ENCODE measurements around the gene PTPRM. TPM values are rescaled to one million over a fixed set of nuclear protein-coding genes. Genes with fewer than 3 reads are reported as not detected.

PTPRM gene
- total RNA-seq, 1 donor from 2014 or later: 256 TPM

- no peak for DNase-seq (ENCODE audit: extremely low read depth, low read depth, low spot score)
These were observed 220.2 kb downstream of the PTPRM start for GRCh38 chr18:7787339-7787738.

DNA sequence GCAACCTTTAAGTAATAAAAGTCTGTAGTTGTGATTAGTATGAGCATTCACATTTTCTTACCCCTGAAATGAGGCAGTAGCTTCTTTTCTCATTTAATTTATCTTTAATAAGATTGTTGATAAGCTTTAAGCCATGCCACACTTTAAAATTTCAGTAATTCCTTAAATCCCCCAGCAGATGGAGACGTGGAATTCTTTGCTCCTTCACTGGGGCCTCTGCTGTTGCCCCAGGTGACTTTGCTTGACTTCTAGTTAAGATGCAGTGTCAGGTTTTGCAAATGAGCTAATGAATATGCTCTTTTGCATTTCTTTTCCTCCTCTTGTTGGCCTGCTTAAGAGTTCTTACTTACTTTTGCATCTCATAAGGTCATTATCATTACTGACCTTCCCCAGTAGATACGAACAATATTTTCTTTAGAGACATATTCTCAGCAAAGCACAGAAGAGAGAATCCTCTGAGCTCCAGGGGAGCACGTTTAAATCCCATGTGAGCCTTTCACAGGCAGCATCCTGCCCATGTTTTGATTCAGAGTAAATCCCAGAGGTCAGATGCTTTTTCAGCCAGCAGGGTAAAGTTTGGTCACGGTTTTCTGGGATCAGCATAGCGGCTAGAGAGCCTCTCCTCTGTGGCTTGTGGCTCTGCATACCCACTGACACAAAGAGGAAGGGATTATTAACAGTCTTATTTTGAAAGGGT is 222.9 kb downstream of the PTPRM start:
- DNase-seq (ENCODE audit: extremely low read depth, low read depth, low spot score): peak; percentile 25

GRCh38 chr18:7793100-7793499 is 226.0 kb downstream of the PTPRM start:
- DNase-seq (ENCODE audit: extremely low read depth, low read depth, low spot score): no peak

GRCh38 chr18:7803956-7804469 is 236.9 kb downstream of the PTPRM start:
- DNase-seq (ENCODE audit: extremely low read depth, low read depth, low spot score): no peak

- DNase-seq (ENCODE audit: extremely low read depth, low read depth, low spot score): no peak
These were observed 238.0 kb downstream of the PTPRM start for GRCh38 chr18:7805096-7805495.

GRCh38 chr18:7805880-7806279 is 238.8 kb downstream of the PTPRM start:
- no peak for DNase-seq (ENCODE audit: extremely low read depth, low read depth, low spot score)

GRCh38 chr18:7807936-7808453 is 240.9 kb downstream of the PTPRM start:
- no peak for DNase-seq (ENCODE audit: extremely low read depth, low read depth, low spot score)

GRCh38 chr18:7808992-7809391 is 241.9 kb downstream of the PTPRM start:
- DNase-seq (ENCODE audit: extremely low read depth, low read depth, low spot score): no peak

DNA sequence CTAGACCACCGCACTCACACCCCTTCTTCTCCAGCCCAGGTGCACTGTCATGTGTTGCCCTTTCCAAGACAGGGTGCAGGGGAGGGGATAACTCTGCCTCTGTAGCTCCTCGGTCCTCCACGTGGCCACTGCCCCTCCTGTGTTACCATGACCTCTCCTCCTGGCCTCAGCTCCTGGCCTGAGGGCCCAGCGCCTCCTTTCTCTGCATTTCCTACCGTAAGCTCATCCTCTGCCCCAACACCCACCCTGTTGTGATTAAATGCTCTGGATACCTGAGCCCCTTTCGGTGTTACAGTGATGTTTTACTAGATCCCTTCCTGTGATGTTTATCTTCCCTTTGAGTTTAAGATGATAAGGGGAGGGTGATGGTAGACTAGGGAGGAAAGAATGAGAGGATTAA is 242.3 kb downstream of the PTPRM start:
- DNase-seq (ENCODE audit: extremely low read depth, low read depth, low spot score): no peak

DNA sequence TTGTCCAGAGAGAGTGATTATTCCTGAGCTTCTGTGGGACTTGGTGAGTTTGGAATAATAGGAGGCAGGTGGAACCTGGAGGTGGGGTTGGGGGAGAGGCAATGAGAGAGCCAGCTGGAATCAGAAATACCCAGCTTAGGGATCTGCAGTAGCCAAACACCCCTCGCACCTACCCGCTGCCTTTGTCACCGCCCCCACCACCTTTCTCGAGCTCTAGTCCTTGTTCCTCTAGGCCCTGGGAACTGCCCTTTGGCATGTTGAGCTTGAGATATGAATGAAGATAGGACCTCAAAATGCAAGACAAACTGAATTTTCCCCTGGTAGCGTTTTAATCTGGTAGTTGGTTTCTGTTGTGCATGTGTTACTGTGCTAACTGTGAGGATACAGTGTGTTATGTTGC is 242.9 kb downstream of the PTPRM start:
- no peak for DNase-seq (ENCODE audit: extremely low read depth, low read depth, low spot score)

GRCh38 chr18:7812431-7813063 is 245.4 kb downstream of the PTPRM start:
- no peak for DNase-seq (ENCODE audit: extremely low read depth, low read depth, low spot score)

GRCh38 chr18:7813131-7813530 is 246.0 kb downstream of the PTPRM start:
- DNase-seq (ENCODE audit: extremely low read depth, low read depth, low spot score): no peak

DNA sequence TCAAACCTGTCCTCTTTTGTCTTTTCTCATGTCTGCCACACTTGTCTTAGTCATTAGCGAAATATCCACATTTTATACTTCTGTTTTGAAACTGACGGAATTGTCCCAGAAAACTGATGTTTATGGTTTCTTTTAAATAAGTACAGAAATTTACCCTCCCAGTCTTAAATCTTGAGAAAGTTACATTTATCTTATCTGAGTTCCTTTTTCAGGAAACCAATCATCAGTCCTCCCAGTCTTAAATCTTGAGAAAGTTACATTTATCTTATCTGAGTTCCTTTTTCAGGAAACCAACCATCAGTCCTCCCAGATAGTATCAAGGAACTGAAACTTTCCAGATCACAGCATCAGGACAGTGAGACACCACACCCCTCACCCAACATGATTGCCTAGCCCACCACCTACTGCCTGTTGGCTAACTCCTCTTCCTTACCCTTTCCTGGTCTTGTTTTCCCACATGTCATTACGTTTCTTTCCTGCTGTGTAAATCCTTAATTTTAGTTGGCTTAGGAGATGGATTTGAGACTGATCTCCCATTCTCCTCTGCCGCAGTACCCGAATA is 247.7 kb downstream of the PTPRM start:
- no peak for DNase-seq (ENCODE audit: extremely low read depth, low read depth, low spot score)

GRCh38 chr18:7815787-7816186 is 248.7 kb downstream of the PTPRM start:
- DNase-seq (ENCODE audit: extremely low read depth, low read depth, low spot score): no peak

DNA sequence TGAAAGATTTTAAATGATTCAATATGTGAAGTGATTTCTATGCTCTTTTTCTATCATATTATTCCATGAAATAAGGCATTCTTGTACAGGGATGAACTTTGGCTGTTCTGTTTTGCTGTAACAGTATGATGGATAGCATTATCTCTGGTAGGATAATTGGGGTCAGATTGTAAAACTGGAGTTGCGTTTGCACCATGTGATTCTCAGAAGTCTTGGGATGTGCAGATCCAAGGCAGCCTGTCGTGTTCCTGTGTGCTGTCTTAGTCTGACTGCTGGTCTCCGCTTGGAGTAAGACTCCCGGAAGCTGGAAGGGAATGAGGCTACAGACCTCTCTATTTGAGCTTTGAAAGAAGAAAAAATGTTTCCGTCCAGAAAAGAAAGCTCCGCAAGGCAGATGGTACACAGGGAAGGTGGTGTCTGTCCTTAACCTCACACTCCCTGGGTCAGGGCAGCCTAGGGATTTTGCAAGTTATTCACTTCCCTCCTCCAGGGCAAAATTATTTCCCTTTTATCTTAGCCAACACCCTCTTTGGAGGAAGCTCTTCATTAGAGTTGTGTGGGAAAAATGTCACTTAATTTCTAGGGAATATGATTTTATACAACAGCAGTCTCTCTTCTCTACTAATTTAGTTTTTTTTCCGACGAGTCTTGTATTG is 250.6 kb downstream of the PTPRM start:
- no peak for DNase-seq (ENCODE audit: extremely low read depth, low read depth, low spot score)

- no peak for DNase-seq (ENCODE audit: extremely low read depth, low read depth, low spot score)
These were observed 254.7 kb downstream of the PTPRM start for GRCh38 chr18:7821784-7822183.

GRCh38 chr18:7822435-7823331 is 255.6 kb downstream of the PTPRM start:
- no peak for DNase-seq (ENCODE audit: extremely low read depth, low read depth, low spot score)

DNA sequence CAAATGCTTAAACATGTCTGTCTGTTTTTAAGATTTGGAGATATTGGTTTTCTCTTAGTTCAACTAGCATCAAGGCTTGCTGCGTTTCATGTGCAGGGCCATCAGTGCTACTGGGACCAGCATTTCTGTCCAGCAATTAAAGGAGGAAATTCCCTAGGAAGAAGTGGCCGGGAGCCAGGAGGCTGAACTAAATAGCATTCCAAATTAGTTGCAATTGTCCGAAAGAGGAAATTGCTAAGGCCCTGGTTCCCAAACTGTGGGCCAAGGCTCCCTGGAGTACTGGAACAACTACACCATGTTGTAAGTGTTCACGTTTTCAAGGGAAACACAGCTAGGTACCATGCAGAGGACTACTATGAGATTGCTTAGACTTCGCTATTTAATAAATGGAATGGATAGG is 257.9 kb downstream of the PTPRM start:
- peak; percentile 47 for DNase-seq (ENCODE audit: extremely low read depth, low read depth, low spot score)

DNA sequence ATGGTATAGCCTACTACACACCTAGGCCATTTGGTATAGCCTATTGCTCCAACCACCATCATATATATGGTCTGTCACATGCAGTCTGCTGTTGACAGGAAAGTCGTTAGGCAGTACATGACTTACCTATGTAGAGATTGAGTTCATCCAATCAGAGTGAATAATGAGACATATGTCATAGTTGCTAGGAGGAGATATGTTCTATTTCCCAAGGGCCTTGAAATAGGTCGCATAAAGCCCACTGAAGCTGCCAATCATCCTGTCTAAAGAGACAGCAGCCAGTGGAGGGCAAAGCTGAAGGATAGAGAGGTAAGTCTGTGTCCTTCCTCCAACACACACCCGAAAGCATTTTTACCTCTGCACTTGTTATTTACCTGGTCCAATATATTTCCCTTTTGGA is 263.4 kb downstream of the PTPRM start:
- no peak for DNase-seq (ENCODE audit: extremely low read depth, low read depth, low spot score)

GRCh38 chr18:7839548-7839947 is 272.4 kb downstream of the PTPRM start:
- no peak for DNase-seq (ENCODE audit: extremely low read depth, low read depth, low spot score)

All from glomerular endothelial cell (primary cell).